GM10248 (cell line): Measurements from ENCODE around the gene SLC37A1.

Experiments
- CTCF ChIA-PET: fragments of 300-600 bp; sonication (Branson Sonifier 250); formaldehyde crosslinking; extraction: SDS; loops from one replicate; lab custom pipeline; 2021; ENCODE audit warnings: antibody characterized with exemption; lab: Yijun Ruan, JAX
- POLR2A ChIA-PET: fragments of 350-650 bp; sonication (Branson Sonifier 250); formaldehyde crosslinking; extraction: SDS; loops from one replicate; lab custom pipeline; 2020; ENCODE audit warnings: antibody characterized with exemption; lab: Yijun Ruan, JAX
- DNase-seq: peaks from one replicate; pipeline ENCODE4 v3.0.0; 2012; ENCODE audit errors: extremely low spot score
- TF ChIP-seq, protein P1 (sequence below): IDR thresholded peaks from 2 replicates; pipeline ENCODE4 v1.5.1; 2012; ENCODE audit warnings: mild to moderate bottlenecking, low read depth; ENCODE audit errors: extremely low read depth, missing control alignments, control extremely low read depth

SLC37A1 gene

DNA sequence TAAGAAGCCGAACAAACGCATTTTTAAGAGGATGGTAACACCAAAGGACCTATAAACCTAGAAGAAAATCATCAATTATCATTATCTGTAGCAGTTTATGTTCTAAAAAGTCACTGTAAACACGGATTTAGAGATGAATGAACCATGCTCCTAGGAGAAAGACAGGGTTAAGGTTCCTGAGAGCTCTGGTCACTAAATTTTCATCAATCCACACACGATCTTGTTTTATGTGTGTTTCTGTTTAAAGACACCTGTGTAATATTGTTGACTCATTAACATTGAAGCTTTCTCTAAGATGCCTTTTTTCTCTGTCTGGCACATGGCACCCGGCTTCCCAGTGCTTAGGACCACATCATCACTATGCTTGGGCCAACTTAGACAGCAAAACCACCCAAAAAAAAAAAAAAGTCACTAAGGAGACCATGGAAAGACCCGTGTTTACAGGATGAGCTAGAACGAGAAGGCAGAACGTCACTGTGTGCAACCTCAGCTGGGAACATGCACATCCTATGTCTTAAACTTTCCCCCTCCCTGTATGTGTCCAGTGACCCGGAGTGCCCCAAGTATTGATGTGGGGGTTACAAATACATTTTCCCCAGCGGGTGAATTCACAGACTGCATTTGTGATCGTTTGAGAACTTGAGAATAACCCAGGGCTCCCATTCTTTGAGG, 84.0 kb downstream of the SLC37A1 start:
- TF ChIP-seq, protein P1, sequence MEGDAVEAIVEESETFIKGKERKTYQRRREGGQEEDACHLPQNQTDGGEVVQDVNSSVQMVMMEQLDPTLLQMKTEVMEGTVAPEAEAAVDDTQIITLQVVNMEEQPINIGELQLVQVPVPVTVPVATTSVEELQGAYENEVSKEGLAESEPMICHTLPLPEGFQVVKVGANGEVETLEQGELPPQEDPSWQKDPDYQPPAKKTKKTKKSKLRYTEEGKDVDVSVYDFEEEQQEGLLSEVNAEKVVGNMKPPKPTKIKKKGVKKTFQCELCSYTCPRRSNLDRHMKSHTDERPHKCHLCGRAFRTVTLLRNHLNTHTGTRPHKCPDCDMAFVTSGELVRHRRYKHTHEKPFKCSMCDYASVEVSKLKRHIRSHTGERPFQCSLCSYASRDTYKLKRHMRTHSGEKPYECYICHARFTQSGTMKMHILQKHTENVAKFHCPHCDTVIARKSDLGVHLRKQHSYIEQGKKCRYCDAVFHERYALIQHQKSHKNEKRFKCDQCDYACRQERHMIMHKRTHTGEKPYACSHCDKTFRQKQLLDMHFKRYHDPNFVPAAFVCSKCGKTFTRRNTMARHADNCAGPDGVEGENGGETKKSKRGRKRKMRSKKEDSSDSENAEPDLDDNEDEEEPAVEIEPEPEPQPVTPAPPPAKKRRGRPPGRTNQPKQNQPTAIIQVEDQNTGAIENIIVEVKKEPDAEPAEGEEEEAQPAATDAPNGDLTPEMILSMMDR = no peak
- POLR2A ChIA-PET = interaction anchor here (0.7 kb wide), 1 partner anchor 15 kb away, joined by 6 read pairs; no protein-coding TSS in a partner anchor
- CTCF ChIA-PET = no interaction called here
- DNase-seq = no peak

GRCh38 chr21:42598159-42598735, 84.6 kb downstream of the SLC37A1 start:
- POLR2A ChIA-PET = interaction anchor here (0.6 kb wide), 1 partner anchor 1228 kb away, joined by 5 read pairs; no protein-coding TSS in a partner anchor
- DNase-seq = no peak
- CTCF ChIA-PET = no interaction called here
- TF ChIP-seq, protein P1 = no peak

DNA sequence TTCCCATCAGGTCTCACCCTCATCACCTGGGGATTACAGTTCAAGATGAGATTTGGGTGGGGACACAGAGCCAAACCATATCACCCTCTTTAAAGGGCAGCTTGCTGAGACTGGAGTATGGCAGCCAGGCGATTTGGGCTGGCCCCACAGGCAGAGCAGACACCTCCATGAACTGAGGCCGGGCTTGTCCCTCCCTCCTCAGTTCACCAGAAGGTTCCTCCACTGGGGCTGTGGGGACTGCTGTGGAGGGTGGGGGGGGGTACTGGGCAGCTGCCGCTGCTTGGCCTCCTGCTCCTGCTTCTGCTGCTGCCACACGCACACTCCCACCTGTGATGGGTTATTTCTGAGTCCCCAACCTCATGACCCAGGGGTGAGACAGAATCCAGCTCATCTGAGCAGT, 85.8 kb downstream of the SLC37A1 start:
- POLR2A ChIA-PET = no interaction called here
- DNase-seq = no peak
- CTCF ChIA-PET = no interaction called here
- TF ChIP-seq, protein P1 = no peak

GRCh38 chr21:42599962-42600361, 86.3 kb downstream of the SLC37A1 start:
- ChIA-PET CTCF (no interaction called here), POLR2A (no interaction called here)
- TF ChIP-seq, protein P1 = no peak
- no peak for DNase-seq

DNA sequence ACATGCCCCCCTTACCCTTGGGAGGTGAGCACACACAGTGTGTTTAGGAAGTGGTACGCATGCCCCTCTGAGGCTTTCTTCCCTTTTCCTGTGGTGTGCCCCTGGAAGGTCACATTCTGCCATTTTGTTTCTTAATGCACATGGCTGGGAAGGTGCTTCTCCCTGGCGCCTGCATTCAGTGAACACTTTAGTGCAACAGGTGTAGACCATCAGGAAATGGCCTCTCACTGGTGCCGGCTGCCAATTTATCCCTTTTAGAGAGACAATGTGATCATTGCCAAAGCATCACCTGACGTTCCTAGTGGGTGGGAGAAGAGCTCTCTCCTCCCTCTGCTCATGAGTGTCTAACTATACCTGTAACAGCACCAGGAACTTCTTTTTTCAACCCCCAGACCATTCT, 88.0 kb downstream of the SLC37A1 start:
- no peak for DNase-seq
- TF ChIP-seq, protein P1 = no peak
- ChIA-PET CTCF (no interaction called here), POLR2A (no interaction called here)

DNA sequence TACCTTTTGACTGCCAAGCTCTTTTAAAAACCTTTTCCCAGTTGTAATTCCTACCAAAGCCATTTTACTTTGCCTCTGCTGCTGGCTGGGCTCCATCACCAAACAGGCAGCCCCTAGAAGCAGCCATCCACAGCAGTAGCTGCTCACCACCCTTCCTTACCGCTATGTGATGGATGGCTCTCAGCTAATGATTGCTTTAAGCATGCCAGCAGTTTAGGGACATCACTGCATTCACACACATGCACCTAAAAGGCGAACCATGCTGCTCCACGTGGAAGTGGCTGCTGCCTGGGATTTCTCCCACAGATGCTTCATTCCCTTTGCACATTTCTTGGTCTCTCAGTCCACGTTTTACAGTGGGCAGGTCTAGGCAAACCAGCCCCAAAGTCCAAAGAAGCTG, 93.5 kb downstream of the SLC37A1 start:
- ChIA-PET POLR2A (no interaction called here), CTCF (interaction anchor here (1.4 kb wide), 1 partner anchor 14 kb away, joined by 6 read pairs; no protein-coding TSS in a partner anchor)
- TF ChIP-seq, protein P1 = no peak
- no peak for DNase-seq
